HG02970 (cell line): ENCODE results near the gene ADTRP.

Experiments
- ATAC-seq: cut with Tn5 transposase; IDR thresholded peaks from one replicate; pipeline ENCODE4 v1.9.1; 2021; ENCODE audit warnings: mild to moderate bottlenecking, moderate library complexity, moderate number of reproducible peaks; ENCODE audit not compliant: unreplicated experiment, low FRiP score

Gene ADTRP

DNA sequence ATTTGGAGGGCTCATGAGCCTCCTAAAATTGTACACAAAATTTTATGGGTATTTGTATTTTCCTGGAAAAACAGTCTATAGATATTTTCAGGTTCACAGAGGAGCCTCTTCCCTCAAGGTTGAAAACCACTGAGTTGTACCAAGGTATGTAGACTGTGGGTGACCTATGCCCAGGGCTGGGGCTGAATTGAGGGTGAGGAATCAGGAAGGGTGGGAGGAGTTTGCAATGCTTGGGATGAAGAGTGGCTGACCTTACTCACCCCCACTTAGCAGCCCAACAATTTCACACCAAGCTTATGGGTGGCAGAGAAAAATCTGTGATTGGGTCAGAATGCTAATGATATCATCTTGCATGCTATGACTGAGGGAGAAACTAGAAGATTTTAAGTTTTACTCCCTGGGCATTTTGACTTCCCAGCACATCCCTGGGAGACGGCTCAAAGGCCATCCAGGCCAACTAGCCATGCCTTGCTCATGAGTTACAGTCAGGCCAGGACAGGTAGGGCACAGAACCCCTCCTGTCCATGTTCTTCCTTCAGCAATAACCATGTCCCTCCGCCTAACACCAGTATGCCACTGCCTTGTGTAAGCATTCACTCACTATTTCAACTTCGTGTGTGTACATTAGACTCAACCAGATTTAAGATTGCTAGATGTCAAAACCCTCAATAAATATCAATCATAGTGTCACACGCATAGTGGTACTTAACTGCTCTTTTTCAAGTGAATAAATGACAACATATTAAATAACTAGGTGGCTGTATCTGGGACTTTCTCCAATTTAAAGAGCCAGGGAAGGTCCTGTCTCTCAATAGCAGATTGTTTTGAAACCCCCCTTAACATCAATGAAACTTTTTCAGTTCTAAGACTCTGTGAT, 16.6 kb downstream of the ADTRP start:
- ATAC-seq: no peak

GRCh38 chr6:11760015-11760473, 18.6 kb downstream of the ADTRP start:
- ATAC-seq: no peak

DNA sequence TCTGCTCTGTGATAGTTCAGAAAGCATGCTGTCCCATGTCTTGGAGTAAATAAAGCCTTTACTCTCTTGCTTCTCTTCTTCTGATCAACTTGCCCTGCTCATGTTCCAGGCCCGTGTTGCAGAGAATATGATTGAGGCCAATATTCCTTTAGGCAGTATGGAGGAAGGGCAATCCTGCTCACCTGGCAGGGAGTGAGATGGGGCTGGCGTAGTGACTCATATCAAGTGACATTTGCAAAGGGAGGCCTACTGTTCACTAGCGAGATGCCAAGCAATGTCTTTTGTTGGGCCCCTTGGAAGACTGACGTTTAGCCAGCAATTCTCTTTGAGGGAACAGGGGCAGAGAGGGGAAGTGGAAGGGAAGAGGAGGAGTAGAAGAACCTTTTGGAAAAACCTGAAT, 19.7 kb downstream of the ADTRP start:
- no peak for ATAC-seq

DNA sequence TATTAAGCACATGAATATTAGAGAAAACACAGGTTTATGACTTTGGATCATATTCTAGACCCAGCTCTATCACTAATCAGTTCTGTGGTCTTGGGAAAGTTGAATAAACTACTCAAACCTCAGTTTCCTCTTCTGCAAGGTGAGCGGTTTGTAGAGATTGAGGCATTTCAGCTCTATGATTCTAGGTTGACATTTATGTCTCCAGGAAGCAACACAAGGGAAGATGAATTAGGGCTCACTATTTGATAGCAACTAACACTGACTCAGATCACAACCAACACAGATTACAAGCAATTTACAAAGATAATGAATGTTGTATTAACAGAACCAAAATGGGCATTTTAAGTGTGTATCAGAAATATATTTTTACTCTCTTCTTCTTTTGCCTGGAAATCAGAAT, 21.9 kb downstream of the ADTRP start:
- ATAC-seq: no peak

DNA sequence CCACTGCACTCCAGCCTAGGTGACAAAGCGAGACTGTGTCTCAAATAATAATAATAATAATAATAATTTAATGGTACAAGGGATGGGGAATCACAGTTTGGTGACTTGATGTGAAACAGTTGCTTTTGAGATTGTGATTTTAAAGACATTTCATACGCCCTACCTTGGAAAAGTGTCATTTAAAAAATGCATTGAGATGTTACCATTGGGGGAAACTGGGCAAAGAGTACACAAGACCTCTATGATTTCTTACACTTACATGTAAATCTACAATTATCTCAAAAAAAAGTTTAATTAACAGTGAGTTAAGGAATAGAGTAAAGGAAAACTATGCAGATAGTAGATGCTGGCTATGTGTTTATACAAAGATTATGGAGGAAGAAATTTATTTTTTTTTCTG, 22.3 kb downstream of the ADTRP start:
- ATAC-seq: no peak

DNA sequence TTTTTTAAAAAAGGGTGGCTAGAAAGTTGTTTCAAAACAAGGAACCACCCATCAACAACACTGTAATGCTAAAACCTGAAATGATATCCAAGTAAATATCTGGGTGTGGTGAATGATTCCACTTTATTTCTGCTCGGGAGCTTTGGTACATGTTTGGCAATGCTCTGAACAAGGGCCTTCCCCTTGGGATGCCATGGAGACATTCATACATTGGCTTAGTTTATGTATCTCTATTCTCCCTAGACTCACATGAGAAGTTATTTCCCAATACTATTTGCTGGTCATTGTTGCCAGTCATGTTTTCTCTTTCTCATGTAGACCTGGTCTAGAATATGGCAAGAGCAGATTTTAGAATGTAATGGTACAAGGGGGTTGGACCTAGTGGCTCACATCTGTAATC, 22.9 kb downstream of the ADTRP start:
- ATAC-seq: no peak

DNA sequence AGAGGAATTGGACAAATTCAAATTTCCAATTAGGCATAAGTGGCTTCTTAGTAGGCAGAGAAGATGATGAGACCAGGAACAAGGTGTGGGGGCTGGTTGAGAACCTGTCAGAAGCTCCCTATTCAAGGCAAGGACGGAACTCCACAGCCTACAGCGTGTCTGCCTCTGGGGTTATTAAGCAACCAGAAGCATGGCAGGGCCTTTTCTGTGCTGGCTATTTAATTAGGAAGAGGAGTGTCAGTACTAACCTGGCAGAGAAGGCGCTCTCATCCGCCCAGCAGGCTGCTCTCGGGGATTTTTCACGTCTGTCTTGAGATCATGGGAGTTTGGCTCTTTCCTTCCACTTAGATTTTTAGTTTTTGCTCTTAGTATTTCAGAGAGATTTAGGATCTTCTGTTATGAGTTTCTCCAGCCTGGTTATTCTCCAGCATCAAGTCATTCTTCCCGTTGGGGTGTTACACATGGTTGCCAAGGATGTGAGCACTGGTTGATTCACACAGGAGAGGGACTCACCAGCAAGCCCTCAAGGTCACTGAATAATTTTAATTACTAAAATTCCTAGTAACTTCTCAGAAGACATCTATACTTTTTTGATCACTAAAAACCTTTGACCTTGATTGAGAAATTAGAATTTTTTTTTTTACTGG, 23.9 kb downstream of the ADTRP start:
- ATAC-seq: no peak

DNA sequence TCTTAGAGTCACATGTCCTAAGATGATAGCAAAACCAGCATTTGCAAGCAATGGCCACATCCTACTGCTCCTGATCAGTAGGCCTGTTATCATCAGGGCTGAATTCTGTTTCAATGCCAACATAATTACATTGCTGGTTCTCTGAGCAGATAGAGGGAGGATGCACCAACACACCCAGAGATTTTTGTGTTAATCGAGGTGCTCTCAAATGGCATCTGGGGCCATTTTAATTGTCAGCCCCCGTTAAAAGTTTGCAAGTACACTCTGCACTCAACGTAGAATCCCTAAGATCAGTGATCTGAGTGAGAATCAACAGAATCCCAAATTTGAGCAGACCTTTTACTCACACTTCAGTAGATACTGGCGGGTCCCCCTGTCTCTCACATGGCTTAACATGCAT, 24.8 kb downstream of the ADTRP start:
- ATAC-seq: no peak

DNA sequence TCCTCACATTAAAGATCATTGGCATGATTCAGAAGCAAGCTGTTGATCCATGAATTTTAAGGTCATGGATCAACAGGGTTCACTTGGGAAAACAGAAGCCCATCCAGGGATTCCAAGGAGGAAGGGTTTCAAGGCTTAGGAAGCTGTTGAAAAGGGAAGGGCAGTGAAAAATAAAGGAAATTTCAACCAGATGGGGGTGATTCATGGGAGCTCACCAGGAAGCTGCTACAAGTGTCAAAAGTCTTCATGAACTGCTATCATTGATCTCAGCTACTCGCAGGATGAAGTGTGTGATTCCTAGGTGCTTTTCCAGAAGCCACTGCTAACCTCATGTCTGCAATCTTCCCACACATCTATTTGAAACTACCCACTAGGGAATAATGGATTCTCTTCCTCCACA, 26.2 kb downstream of the ADTRP start:
- no peak for ATAC-seq

GRCh38 chr6:11750682-11751081, 27.9 kb downstream of the ADTRP start:
- ATAC-seq: no peak

- no peak for ATAC-seq
Observed at GRCh38 chr6:11748591-11749210, 29.9 kb downstream of the ADTRP start.

DNA sequence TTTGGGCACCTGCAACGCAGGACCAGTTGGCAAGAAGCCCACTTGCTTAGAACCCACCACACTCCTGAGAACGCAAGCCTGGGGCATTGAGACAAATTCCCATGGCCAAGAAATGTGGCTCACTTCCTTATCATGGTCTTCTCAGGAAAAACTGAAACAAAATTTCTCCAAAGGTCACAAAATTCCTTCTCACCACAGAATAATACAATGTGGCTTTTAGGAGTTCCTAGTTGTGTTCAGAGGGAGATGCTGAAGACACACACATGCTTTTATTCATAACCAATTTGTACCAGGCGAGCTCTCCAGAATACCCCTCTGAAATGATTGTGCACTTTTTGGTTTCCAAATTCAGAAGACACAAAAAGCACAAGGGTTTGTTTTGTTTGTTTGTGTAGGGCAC, 31.6 kb downstream of the ADTRP start:
- no peak for ATAC-seq

- ATAC-seq: no peak
Observed at GRCh38 chr6:11744753-11745152, 33.9 kb downstream of the ADTRP start.

- ATAC-seq: no peak
Observed at GRCh38 chr6:11744101-11744500, 34.5 kb downstream of the ADTRP start.

DNA sequence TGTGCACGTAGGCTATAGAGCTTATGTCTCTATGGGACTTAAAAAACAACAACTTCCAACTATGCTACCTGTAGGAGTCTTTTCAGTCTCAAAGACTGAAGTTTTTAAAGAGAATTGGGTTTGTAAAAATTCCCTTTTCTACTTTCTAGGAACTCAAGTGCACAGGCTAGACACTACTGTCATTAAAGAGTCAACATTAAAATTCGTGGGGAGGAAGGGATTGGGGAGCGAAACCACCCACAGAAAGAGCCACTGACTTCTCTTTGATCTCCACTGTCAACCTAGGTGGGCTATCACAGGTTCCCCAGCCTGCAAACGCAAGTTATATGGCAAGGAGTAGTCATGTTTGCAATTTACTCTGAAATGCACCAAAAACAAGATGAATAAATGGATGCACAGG, 37.7 kb downstream of the ADTRP start:
- ATAC-seq: no peak

DNA sequence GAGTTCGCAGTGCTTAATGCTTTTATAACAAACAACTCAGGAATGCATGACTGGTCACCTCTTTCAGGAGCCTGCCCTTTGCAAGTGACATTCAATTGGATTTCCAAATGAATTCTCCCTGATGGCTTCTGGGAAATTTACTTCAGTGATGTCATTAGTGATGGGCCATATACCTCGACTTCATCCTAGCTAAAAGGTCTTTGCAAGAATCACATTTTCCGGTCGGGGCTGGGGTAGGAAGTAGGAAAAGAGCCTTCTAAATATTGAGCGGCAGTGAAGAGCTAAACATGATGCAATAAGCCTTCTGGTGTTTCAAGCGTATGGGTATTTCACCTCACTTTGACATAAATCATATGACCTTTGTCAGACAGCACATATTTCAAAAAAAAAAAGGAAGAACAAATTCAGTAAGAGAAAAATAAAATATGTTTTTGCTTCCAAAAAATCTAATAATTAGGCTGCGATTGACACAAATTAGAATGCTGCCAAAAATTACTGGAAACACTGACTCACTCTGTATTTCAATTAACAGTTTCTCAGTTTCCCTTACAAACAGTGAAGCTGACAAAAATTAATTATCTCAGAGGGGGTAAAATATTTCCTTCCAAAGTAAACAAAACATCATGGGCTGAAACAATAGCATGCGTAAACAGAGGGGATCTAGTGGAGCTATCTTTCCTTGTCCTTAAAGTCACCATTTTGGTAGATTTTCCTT, 39.8 kb downstream of the ADTRP start:
- ATAC-seq: no peak

- ATAC-seq: no peak
Observed at GRCh38 chr6:11738234-11738633, 40.4 kb downstream of the ADTRP start.

- ATAC-seq: no peak
Observed at GRCh38 chr6:11736601-11737000, 42.0 kb downstream of the ADTRP start.

GRCh38 chr6:11734861-11735613, 43.6 kb downstream of the ADTRP start:
- ATAC-seq: no peak

- no peak for ATAC-seq
Observed at GRCh38 chr6:11732036-11732631, 46.5 kb downstream of the ADTRP start.
